Activated naive CD4-positive, alpha-beta T cell treated with anti-CD3 and anti-CD28 coated beads for 36 hours (primary cell): ENCODE data around the gene AP5S1. TPM values are rescaled to one million over a fixed set of nuclear protein-coding genes. Genes with fewer than 3 reads are reported as not detected.

Experiments
- CTCF ChIA-PET: fragments of 350-600 bp; sonication (Branson Sonifier 250); formaldehyde crosslinking; loops from one replicate; lab custom pipeline; 2021; ENCODE audit warnings: antibody characterized with exemption; lab: Charles Lee
- DNase-seq: peaks from one replicate; pipeline ENCODE4 v3.0.0-alpha.2; 2020
- H3K27ac Mint-ChIP-seq: one replicate; pipeline ENCODE4 v1.8.0; 2021; ENCODE audit warnings: mild to moderate bottlenecking, mixed read lengths
- H3K27me3 Mint-ChIP-seq: one replicate; pipeline ENCODE4 v1.8.0; 2021; ENCODE audit warnings: low read depth, mixed read lengths
- H3K36me3 Mint-ChIP-seq: one replicate; pipeline ENCODE4 v1.8.0; 2021; ENCODE audit warnings: low read depth, mixed read lengths
- H3K4me1 Mint-ChIP-seq: one replicate; pipeline ENCODE4 v1.8.0; 2021; ENCODE audit warnings: low read depth, mixed read lengths
- H3K4me3 Mint-ChIP-seq: one replicate; pipeline ENCODE4 v1.8.0; 2021; ENCODE audit warnings: mild to moderate bottlenecking, moderate library complexity, mixed read lengths
- H3K9me3 Mint-ChIP-seq: one replicate; pipeline ENCODE4 v1.8.0; 2021; ENCODE audit warnings: mixed read lengths
- intact Hi-C: fragments of 100-400 bp; cut with micrococcal nuclease; formaldehyde crosslinking; loops from one replicate; pipeline ENCODE4 v1.15.1; 2023
- total RNA-seq, 2 experiments: library from RNA; stranded (reverse); gene quantifications; one replicate each; pipeline ENCODE4 v1.2.3, GENCODE V29; 2021

The AP5S1 gene
- total RNA-seq, 2 experiments from 2014 or later, result 8.0 to 8.2 TPM

DNA sequence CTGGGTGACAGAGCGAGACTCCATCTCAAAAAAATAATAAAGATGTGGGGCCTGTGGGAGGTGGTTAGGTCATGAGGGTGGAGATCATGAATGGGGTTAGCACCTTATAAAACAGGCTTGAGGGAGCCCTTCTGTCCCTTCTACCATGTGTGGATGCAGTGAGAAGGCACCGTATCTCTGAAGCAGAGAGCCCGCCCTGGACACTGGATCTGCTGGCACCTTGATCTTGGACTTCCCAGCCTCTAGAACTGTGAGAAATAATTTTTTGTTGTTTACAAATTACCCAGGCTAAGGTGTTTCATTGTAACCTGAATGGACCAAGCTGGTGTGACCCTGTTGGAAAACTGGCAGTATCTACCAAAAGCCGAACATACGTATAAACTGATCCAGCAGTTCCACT is 53.2 kb downstream of the AP5S1 start:
- H3K4me1 Mint-ChIP-seq, result peaks cover 7% of the 10 kb centered on the region
- no peaks in the 10 kb centered on the region for H3K27me3 Mint-ChIP-seq
- H3K4me3 Mint-ChIP-seq, result no peak overlapping the region
- H3K36me3 Mint-ChIP-seq, result peaks cover 19% of the 10 kb centered on the region
- H3K9me3 Mint-ChIP-seq, result no peaks in the 10 kb centered on the region
- CTCF ChIA-PET, result interaction anchor here (0.8 kb wide), 1 partner anchor 18 kb away, joined by 3 read pairs; no protein-coding TSS in a partner anchor
- intact Hi-C loops, result no loop called here
- H3K27ac Mint-ChIP-seq, result no peak overlapping the region
- no peak for DNase-seq

DNA sequence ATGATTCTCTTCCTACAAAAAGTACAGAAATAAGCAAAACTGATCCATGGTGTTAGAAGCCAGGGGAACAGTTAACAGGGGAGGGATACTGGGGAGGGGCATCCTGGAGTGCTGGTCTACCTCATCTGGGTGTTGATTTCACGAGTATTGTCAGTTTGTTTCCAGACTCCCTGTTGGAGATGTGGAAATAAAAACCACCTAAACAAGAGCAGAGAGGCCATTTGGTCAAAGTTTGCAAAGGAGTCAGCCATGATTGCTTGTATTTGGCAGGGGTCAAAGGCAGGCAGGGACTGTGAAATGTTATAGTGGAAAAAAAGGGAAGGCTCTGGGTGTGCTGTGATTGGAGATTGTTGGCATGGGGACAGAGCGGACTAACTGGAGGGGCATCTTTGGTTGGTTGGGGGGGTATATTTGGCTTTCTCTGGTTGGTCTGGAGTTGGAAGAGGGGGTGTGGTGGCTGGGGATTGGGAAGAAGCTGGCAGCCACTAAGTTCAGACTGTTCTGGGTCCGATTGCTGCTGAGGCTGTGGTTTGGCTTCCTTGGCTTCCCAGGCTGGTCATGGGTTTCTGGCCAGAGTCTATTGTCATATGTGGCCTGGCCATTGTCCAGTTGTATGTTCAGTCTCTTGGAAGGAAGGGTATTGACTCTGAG is 54.0 kb downstream of the AP5S1 start:
- peaks cover 20% of the 10 kb centered on the region for H3K36me3 Mint-ChIP-seq
- no peaks in the 10 kb centered on the region for H3K27me3 Mint-ChIP-seq
- no peak for DNase-seq
- H3K27ac Mint-ChIP-seq, result no peak overlapping the region
- H3K4me1 Mint-ChIP-seq, result peaks cover 7% of the 10 kb centered on the region
- no peaks in the 10 kb centered on the region for H3K9me3 Mint-ChIP-seq
- CTCF ChIA-PET, result interaction anchor here (0.8 kb wide), 1 partner anchor 19 kb away, joined by 3 read pairs; no protein-coding TSS in a partner anchor
- intact Hi-C loops, result no loop called here
- H3K4me3 Mint-ChIP-seq, result no peak overlapping the region

DNA sequence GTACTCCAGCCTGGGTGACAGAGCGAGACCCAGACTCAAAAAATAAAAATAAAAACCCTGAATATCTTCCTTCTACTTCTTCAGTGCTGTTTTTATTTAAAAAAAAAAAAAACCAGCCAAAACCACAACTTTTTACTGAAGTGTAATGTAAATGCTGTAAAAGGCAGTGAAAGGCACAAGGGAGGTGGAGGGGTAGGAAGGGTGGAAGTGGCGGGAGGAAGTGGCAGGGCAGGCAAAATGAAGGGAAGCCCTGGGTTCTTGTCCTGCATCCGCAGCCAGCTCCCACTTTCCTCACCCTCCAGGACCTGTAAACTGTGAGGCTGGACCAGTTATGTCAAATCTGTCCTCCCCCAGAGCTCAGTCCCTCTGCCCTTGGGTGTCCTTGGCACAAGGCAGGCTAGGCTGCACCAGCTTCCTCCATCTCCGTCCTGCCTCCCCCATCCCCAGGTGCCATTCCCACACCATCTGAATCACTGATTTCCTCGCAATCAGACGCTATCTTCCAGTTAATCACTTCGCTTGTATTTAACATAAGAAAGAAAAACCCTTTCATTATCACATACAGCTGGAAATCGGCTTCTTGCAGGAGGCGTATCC is 55.1 kb downstream of the AP5S1 start:
- Mint-ChIP-seq H3K27me3 (no peaks in the 10 kb centered on the region), H3K36me3 (peaks cover 20% of the 10 kb centered on the region), H3K4me3 (no peak overlapping the region), H3K9me3 (no peaks in the 10 kb centered on the region), H3K27ac (no peak overlapping the region), H3K4me1 (peaks cover 7% of the 10 kb centered on the region)
- CTCF ChIA-PET, result interaction anchor here (1.6 kb wide), 1 partner anchor 22 kb away, joined by 5 read pairs; no protein-coding TSS in a partner anchor
- intact Hi-C loops, result no loop called here
- DNase-seq, result no peak

DNA sequence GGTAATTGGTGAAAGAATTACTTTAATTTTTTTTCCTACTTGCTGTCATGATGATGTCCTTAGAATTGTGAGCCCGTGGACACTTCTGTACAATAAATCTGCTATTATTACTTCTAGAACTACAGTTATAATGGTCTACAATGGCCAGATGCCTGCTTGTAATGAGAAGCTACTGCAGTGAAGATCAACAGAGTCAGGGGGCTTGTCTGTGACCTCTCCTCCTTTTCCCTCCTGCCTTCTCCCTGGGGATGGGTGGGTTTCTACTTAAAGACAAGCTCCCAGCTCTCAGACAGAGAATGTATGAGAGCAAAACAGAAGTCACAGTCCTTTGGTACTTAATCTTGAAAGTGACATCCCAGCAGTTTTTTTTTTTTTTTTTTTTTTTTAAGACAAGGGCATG is 55.7 kb downstream of the AP5S1 start:
- no peak overlapping the region for H3K27ac Mint-ChIP-seq
- CTCF ChIA-PET, result interaction anchor here (1.6 kb wide), 1 partner anchor 23 kb away, joined by 5 read pairs; no protein-coding TSS in a partner anchor
- intact Hi-C loops, result no loop called here

DNA sequence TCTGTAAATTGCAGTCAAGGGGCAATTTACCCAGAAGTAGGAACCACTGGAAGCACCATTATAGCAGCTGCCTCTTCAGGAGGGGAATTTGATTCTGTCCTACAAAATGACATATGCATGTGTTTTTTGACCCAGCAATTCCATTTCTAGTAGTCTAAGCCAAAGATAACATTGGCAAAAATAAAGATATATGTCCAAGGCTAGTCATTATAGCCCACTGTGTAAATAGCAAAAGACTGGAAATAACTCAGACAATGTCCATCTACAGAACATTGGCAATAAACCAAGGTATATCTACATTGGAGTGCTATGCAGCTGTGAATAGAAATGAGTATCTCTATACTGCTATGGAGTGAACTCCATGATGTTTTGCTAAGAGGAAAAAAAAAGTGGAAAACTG is 56.3 kb downstream of the AP5S1 start:
- peaks cover 7% of the 10 kb centered on the region for H3K4me1 Mint-ChIP-seq
- no peak for DNase-seq
- H3K9me3 Mint-ChIP-seq, result no peaks in the 10 kb centered on the region
- CTCF ChIA-PET, result no interaction called here
- H3K27ac Mint-ChIP-seq, result no peak overlapping the region
- intact Hi-C loops, result no loop called here
- no peaks in the 10 kb centered on the region for H3K27me3 Mint-ChIP-seq
- H3K36me3 Mint-ChIP-seq, result peaks cover 20% of the 10 kb centered on the region
- H3K4me3 Mint-ChIP-seq, result no peak overlapping the region

More for the DNA sequence above, 55.7 kb downstream of the AP5S1 start:
- no peaks in the 10 kb centered on the region for H3K9me3 Mint-ChIP-seq
- no peaks in the 10 kb centered on the region for H3K27me3 Mint-ChIP-seq
- peaks cover 17% of the 10 kb centered on the region for H3K36me3 Mint-ChIP-seq
- no peak overlapping the region for H3K4me3 Mint-ChIP-seq
- no peak for DNase-seq
- peaks cover 7% of the 10 kb centered on the region for H3K4me1 Mint-ChIP-seq

Other genes starting within 250 kb of the AP5S1 start
- gene GFRA4, start 157.1 kb upstream of the AP5S1 start, total RNA-seq, result not detected
- gene ADAM33, start 138.5 kb upstream of the AP5S1 start, total RNA-seq, result not detected
- under 1 TPM in 1 of 2 experiments, not detected in 1; 0.02 TPM for gene SIGLEC1, start 107.9 kb upstream of the AP5S1 start, total RNA-seq
- gene HSPA12B, start 87.9 kb upstream of the AP5S1 start, total RNA-seq, result not detected
- 10 to 100 TPM; 47.9 to 50.4 TPM for gene ADISSP, start 52.8 kb upstream of the AP5S1 start, total RNA-seq
- not detected for gene SPEF1, start 39.1 kb upstream of the AP5S1 start, total RNA-seq
- 10 to 100 TPM; 29.1 to 30.3 TPM for gene CENPB, start 33.8 kb upstream of the AP5S1 start, total RNA-seq
- 10 to 100 TPM; 94.8 to 97.7 TPM for gene CDC25B, start 24.2 kb upstream of the AP5S1 start, total RNA-seq
- gene MAVS, start 26.3 kb downstream of the AP5S1 start, total RNA-seq, result 10 to 100 TPM; 14.8 to 16.0 TPM
- 10 to 100 TPM; 39.8 to 44.7 TPM for gene PANK2, start 68.8 kb downstream of the AP5S1 start, total RNA-seq
- 1 to 10 TPM; 2.9 to 3.8 TPM for gene RNF24, start 195.0 kb downstream of the AP5S1 start, total RNA-seq